GM10266 (cell line): Measurements from ENCODE around the gene EFCAB12.

ENCODE experiments used
- DNase-seq: peaks from one replicate; pipeline ENCODE4 v3.0.0; 2012; ENCODE audit errors: extremely low spot score
- TF ChIP-seq, protein P1 (sequence below): IDR thresholded peaks from 2 replicates; pipeline ENCODE4 v1.5.1; 2012; ENCODE audit warnings: mild to moderate bottlenecking, low read depth; ENCODE audit not compliant: control insufficient read depth, insufficient read depth; ENCODE audit errors: missing control alignments

Gene EFCAB12

DNA sequence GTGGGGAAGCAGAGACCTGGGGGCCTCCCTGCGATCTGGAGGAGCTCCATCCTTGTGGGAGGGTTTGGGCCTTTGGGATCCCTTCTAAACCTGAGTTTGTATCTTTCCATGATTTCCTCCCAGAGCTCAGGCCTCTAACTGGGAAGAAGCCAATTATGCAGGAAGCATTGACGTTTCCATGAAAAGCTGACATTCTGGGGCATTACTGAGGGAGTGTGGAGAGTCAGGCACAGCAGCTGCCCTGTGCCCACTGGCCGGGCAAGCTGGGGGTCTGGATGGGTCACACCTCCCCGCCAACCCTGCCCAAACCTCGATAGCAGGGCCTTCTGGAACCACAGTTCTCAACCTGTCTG lies 74.9 kb downstream of the EFCAB12 start:
- TF ChIP-seq, protein P1, sequence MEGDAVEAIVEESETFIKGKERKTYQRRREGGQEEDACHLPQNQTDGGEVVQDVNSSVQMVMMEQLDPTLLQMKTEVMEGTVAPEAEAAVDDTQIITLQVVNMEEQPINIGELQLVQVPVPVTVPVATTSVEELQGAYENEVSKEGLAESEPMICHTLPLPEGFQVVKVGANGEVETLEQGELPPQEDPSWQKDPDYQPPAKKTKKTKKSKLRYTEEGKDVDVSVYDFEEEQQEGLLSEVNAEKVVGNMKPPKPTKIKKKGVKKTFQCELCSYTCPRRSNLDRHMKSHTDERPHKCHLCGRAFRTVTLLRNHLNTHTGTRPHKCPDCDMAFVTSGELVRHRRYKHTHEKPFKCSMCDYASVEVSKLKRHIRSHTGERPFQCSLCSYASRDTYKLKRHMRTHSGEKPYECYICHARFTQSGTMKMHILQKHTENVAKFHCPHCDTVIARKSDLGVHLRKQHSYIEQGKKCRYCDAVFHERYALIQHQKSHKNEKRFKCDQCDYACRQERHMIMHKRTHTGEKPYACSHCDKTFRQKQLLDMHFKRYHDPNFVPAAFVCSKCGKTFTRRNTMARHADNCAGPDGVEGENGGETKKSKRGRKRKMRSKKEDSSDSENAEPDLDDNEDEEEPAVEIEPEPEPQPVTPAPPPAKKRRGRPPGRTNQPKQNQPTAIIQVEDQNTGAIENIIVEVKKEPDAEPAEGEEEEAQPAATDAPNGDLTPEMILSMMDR: no peak
- DNase-seq: no peak

DNA sequence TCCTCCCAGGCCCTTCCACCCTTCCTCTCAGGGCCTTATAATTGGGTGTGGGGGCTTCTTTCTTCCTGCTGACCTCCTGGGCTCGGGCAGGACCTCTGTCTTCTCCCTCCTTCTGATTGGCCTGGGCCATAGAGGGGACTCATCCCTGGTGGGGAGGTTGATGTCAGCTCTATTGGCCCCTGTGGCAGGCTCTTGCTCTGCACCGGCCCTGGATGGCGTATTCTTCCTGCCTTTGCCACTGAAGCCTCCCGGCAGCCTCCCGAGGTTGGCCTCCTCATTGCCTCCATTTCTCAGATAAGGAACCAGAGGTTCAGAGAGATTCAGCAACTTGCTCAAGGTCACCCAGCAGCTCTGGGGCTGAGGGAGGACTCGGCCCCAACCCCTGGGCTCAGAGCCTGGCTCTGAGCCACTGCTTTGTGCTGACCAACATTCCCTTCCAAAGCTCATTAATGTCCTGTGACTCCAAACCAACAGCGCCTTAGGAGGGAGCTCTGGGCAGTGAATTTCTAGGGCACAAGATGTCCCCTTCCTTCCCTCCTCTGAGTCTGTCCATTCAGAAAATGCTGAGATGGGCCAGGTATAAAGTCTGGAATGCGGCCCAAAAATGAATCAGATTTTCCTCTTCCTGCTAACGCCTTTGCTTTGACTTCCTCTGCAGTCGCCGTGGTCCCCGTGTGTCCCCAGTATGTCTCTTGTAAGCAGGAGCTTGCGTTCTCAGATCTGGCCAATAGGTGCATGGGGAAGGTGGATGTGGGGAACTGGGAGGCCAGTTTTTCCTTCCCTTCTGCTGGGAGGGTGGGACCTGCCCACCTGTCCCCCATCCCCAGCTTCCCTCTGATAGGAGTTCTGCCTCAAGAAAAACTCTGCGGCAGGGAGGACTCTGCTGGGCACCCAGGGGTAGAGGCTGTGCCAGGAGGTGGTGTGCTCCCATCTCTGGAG lies 75.5 kb downstream of the EFCAB12 start:
- DNase-seq: no peak
- TF ChIP-seq, protein P1: no peak

DNA sequence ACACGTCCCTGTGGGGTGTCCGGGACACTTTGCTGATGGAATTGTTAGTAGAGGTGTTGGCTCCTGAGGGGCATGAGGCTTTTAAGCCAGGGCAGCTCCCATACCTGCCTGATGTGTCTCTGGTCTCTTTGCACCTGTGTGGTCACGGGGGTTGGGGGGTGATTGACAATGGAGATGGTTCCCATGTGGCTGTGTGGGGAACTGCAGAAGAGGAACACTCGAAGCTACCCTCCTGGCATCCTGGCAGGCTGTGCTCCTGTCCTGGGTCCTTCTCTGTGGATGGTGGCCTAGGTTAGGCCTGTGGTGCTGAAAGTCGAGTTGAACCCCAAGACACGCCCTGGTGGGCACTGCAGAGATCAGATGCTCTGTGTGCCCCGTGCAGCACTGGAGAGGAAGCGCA lies 76.4 kb downstream of the EFCAB12 start:
- TF ChIP-seq, protein P1: no peak
- DNase-seq: no peak
